ENCODE data around the gene S100A3.
A peak's percentile ranks its signal among the peaks of the same experiment; 100 is the strongest.
"Not testable (repeated sequence)": the region's sequence is repeated elsewhere in the genome, so short reads cannot be mapped to it uniquely, and the experiment has no call there.

S100A3 gene

DNA sequence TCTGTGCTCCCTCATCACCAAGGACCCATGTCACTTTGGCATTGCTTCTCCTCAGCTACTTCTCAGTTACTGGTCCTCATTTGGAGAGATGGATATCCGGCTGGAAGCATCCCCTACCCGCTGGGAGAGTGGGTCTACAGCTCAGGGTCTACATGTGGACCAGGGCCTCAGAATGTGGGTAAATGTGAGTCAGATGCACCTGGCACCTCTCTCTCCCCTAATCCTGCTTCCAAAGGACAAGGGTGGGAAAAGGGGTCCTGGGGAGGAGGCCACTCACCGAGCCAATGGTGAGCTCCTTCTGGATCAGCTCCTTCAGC lies 14.2 kb downstream of the S100A3 start:
- DNase-seq (ENCODE audit: low read depth): no peak

DNA sequence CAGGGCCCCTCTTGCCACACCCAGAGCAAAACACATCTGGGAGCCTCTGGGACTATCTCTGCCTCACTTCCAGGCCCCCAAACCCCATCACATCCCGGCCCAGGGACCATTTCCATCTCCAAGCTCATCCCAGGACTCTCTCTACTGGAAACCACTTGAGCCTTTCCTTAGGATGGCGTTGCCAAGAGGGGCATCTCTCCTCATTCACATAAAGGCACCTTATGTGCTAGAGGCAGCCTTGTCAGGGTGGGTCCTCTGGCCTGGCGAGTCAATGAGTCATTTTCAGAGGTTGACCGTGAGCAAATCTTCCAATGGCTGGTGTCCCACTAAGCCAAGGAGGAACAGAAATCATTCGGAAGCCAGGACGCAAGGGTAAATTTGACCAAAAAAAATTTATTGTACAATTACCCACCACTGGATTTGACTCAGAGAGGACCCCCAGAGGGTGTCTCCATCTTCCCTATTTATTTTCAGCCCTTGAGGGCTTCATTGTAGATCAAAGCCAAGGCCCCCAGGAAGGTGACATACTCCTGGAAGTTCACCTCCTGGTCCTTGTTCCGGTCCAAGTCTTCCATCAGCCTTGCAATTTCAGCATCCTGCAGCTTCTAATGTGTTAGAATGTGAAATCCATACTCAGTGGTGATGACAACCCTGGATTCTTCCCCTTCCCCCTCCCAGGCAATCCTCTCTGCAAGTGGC lies 14.7 kb downstream of the S100A3 start:
- no peak for DNase-seq (ENCODE audit: low read depth)

DNA sequence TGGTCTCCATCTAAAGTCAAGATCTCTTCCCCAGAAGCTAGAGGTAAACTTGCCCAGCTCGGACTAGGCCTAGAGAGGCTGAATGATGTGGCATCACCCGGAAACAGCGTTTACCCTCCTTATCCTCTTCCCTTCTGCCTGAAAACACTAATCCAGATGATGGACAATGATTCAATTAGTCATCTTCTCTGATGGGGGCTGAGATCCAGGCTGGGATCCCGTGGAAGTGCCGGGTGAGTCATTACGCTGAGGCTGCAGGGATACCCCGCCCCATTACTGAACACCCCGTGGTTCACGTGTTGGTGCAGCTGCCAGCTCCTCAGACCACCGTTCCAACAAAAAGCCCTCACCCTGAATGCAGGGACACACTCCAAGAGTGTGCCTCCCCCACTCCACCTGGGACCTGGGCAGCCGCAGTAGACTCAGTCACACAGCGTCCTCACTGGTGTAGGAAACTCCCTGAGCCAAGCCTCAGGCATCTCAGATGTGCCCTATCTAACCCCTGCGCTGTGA lies 15.3 kb downstream of the S100A3 start:
- DNase-seq (ENCODE audit: low read depth): peak; percentile 90

DNA sequence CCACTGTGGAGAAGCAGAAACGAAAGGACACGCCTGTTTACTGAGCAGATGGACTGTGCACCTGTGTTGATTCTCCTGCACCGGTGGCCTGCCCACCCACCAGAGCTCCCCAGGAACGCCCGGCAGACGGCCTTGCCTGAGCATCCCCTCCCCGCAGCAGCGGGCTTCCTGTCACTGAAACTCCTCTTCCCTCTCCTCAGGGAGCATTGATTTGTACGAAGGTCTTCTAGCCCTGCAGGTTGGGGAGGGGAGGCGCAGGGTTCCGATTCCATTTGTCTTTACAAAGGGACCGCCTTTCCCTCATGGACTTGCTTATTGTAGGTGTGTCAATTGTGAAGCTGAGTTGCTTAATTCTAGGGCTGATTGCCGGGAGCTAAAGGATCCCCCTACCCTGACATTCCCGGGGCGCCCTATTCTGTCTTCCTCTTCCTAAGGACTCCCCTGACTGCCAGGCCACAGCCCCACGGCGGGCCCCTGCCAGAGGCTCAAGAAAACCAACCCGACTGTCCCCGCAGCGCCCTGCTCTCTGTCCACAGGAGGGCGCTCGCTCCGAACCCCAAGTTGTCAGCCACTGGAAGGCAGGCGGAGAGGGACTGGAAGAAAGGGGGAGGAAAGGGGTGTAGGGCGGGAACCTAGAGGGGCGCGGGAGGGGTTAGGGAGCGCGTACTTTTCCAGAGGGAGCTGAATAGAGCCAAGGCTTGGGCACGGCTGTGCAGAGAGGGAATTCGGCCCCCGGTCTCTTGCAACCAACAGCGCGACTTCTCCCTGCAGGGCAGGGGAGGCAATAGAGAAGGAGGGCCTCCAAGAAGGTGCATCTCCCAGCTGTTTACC lies 16.1 kb downstream of the S100A3 start:
- DNase-seq (ENCODE audit: low read depth): no peak

DNA sequence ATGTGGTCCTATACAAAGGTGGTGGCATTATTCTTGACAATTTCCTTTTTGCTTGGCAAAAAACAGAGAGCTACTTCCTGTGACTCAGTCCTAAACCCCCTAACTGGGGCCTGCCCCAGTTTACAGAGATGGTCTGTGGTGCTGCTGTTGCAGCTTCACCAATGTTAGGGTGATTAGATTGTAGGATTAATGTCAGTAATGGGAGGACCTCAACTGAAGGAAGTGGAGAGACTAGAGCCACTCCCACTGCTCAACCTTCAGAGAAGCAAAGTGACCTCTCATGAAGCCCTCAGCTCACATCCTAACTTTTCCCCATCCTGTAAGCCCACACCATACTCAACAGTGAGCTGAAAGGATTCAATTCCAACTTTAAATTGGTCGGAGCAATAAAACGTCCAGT lies 16.9 kb downstream of the S100A3 start:
- DNase-seq (ENCODE audit: low read depth): no peak

DNA sequence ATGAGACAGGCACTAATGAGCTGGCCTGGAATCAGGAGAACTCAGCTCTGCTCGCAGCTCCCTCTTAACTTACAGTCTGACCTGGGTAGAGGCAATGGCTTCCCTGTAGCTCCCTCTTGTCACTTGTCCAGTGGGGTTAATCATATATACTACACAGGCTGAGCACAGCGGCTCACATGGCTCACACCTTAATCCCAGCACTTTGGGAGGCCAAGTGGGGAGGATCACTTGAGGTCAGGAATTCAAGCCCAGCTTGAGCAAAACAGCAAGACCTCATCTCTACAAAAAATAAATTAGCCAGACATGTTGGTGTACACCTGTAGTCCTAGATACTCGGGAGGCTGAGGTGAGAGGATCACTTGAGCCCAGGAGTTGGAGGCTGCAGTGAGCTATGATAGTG lies 17.4 kb downstream of the S100A3 start:
- DNase-seq (ENCODE audit: low read depth): no peak

DNA sequence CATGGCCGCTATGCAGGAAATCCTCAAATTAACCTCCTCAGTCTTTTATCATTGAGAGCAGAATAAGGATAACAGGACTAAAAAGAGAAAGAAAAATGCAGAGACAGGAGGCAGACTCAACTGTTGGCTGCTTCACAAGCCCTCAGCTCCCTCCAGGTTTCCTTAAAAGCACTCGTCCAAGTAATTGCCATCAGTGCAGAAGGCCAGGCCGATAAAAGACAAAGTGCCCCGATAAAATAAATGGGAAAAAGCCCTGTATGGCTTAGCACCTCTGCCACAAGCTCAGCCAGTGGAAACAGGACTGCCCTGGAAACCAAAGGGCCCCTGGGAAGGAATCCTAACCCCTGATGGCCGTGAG lies 21.4 kb downstream of the S100A3 start:
- no peak for DNase-seq (ENCODE audit: low read depth)

DNA sequence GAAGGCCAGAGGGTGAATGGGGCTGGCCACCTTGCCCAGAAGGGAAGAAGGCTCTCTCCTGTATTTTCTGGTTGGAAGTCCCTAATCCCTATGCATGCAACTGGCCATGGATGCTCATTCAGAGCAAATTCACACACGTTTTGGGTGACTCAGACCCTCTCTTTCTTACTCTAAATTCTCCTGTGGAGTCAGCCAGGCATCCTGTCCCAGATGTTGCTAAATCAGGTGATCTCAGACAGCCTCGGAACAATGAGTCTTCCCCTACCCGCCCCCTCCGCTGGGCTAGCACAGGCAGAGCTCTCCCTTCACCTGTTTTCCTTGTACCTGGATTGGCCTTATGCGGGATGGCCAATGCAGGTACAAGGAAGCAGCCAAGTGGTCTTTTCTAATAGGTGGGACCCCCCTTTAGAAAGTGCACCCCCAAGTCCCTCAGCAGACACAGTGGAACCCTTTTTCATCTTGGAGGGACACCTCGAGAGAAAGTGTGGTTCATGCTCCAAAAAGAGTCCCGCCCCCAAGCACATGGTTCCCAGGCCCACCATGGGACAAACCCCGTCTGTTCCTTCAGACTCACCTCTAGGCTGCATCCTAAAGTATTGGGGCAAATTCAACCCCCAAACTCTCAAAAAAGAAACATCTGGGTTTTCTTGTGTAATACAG lies 21.9 kb downstream of the S100A3 start:
- no peak for DNase-seq (ENCODE audit: low read depth)

DNA sequence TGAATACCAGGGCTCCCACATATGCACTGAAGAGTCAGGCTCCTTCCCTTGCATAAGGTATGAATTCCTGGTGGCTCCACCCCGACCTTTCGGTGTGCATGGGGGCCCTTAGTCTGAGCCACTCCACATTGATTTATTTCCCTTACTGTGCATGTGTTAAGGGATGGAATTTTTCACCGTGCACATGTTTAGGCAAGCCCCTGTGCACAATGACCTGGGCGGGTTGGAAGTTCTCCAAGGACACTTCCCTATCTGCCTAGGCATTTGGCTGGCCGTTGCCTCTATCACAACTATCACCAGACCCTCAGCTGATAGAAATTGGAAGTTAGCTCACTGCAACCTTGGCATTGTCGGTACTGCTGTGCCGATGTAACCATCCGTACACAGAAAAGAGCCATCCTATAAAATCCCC lies 22.9 kb downstream of the S100A3 start:
- DNase-seq (ENCODE audit: low read depth): no peak

DNA sequence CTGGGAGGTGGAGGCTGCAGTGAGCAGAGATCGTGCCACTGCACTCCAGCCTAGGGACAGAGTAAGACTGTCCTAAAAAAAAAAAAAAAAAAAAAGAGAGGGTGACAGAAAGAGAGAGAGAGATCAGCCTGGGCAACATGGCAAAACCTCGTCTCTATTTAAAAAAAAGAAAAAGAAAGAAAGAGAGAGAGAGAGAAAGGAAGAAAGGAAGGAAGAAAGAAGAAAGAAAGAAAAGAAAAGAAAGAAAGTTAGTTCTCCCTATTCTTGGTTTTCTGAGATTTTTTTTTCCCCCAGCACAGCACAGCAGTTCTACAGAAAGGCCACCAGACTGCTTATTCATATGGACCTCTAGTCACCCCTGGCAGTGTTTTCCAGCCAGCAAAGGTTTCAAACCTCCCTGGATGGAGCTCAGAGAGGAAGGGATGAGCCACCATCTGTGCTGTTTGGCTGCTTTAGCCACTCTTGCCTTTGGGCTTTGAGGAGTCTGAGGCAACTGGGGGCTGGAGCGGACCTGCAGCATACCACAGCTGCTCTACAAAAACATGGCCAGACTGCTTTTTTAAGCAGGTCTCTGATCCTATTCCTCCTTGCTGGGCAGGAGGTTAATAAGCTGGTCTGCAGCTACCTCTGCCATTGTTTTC lies 23.9 kb downstream of the S100A3 start:
- no peak for DNase-seq (ENCODE audit: low read depth)

DNA sequence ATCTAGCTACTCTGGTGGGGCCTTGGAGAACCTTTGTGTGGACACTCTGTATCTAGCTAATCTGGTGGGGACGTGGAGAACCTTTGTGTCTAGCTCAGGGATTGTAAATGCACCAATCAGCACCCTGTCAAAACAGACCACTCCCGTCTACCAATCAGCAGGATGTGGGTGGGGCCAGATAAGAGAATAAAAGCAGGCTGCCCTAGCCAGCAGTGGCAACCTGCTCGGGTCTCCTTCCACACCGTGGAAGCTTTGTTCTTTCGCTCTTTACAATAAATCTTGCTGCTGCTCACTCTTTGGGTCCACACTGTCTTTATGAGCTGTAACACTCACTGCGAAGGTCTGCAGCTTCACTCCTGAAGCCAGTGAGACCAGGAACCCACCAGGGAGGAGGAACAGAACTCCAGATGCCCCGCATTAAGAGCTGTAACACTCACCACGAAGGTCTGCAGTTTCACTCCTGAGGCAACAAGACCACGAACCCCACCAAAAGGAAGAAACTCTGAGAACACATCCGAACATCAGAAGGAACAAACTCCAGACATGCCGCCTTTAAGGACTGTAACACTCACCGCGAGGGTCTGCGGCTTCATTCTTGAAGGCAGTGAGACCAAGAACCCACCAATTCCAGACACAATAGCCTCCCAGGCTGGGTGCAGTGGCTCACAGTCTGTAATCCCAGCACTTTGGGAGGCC lies 26.6 kb downstream of the S100A3 start:
- DNase-seq (ENCODE audit: low read depth): not testable (repeated sequence)

DNA sequence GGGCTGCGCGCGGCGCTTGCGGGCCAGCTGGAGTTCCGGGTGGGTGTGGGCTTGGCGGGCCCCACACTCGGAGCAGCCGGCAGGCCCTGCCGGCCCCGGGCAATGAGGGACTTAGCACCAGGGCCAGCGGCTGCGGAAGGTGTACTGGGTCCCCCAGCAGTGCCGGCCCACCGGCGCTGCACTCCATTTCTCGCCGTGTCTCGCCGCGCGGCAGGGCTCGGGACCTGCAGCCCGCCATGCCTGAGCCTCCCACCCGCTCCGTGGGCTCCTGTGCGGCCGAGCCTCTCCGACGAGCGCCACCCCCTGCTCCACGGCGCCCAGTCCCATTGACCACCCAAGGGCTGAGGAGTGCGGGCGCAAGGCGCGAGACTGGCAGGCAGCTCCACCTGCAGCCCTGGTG lies 27.2 kb downstream of the S100A3 start:
- DNase-seq (ENCODE audit: low read depth): not testable (repeated sequence)

DNA sequence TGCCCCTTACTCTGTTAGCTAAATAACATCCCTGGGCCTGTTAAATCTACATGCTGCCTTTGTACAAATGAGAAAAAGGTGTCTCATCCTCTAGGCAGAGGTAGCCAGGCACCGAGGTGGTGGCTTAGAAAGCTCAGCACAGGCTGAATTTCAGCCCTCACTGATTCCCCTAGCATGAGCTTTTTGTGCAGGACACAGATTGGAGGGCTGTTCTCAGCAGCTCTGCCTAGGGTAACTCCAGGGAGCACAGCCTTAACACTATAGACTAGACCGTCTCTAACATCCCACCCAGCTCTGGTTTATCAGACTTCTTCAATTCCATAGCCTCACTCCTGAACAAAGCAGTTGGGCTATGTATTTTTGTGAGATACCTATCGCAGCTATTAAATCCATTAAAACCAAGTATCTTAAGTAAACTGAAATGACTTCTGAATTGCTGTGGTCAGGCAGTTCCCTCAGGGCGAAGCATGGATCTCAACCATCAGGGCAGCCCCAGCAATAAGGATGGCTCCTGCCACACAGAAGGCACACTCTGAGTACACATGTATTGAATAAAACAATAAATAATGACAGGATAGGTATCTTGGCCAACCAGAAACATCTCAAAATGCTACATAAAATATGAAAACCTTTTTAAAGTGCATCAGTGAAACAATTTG lies 28.1 kb downstream of the S100A3 start:
- no peak for DNase-seq (ENCODE audit: low read depth)

DNA sequence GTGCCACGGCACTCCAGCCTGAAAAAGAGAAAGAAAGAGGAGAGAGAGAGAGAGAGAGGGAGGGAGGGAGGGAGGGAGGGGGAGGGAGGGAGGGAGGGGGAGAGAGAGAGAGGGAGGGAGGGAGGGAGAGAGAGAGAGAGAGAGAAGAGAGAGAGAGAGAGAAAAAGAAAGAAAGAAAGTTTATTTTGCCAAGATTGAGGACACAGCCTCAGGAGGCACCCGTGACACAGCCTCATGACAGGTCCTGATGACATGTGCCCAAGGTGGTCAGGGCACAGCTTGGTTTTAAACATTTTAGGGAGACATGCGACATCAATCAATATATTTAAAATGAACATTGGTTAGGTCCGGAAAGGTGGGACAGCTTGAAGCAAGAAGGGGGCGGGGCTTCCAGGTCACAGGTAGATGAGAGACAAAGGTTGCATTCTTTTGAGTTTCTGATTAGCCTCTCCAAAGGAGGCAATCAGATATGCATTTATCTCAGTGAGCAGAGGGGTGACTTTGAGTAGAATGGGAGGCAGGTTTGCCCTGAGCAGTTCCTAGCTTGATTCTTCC lies 28.8 kb downstream of the S100A3 start:
- not testable (repeated sequence) for DNase-seq (ENCODE audit: low read depth)

DNA sequence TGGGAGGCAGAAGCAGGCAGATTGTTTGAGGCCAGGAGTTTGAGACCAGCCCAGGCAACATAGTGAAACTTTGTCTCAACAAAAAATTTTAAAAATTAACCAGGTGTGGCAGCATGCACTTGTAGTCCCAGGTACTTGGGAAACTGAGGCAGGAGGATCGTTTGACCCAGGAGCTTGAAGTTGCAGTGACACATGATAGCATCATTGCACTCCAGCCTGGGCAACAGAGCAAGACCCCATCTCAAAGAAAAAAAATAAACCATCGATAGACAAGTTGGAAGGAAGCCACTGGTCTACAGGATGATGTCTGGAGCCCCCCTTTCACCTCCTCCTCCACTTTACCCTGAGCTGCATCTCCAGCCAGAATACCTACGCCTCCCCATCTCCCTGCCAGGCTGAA lies 29.8 kb downstream of the S100A3 start:
- DNase-seq (ENCODE audit: low read depth): no peak

DNA sequence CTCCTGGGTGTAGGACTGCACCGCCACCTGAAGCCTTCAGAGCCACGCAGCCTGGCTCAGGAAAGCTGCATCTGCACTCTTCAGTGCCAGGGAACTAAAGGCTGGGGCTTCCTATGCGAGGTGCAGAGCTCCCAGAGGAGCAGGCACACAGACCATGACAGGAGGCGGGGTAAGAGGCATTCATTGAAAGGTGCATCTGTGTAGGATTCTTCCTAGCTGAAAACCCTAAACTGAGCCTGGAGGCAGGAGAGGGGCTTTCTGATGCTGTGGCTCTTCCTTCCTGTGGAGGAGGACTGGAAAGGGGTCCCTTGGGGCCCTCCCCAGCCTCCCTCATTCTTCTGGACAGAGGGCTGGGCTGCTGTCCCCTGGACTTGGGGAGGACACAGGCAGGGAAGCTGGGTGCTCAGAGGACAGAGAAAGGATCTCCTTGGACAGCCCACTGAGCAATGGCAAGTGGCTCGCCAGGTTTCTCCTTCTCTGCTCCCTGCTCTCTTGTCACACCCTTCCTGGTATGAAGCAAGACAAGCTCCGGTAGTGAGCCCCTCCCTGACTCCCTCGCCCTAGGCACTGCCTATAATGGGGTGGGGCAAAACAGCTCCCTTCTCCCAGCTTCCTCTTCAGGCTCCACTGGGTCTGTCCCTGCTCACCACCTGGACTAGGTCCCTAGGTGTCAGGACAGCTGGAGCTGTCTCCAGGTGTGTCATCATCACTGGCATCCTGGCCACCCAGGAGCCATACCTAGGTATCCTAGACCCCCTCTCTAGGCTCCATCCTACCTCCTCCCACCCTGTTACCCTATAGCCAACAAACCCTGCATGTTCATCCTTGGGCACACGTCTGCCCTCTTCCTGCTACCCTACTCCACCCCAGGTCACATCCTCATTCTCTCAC lies 33.3 kb downstream of the S100A3 start:
- no peak for DNase-seq (ENCODE audit: low read depth)

DNA sequence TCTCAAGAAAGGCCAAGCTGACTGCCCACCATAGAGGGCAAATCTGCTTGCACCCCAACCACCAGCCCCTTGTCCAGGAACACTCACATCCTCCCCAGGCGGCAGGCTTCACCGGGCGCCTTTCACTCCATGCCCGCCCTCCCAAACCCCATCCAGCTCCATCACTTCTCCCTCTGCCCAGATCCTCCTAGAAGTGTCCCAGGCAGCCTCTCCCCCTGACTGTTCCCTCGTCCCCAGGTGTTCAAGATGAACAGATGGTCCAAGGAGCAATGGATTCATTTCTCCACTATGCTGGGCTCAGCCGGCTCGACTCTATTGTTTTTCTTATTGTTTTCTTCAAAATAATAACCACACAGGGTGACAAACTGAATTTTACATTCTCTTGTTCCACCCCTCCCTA lies 35.4 kb downstream of the S100A3 start:
- DNase-seq (ENCODE audit: low read depth): no peak

DNA sequence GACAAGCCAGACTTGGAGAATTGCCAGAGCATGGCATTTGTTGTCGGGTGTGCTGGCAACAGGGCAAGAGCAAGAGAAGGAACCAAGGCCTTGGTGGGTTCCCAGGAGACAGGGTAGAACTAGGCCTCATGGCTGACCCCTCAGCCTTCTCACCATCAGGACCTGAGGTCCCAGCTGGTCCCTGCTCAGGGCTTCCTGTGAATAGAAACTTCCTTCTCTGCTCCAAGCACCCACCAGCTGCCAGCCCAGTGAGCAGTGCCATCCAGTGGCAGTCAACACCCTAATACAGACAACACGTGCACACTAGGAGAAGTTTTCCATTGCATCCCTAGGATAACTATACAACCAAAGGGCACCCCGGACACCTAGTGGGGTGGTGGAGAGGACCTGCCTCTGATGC lies 36.0 kb downstream of the S100A3 start:
- no peak for DNase-seq (ENCODE audit: low read depth)

DNA sequence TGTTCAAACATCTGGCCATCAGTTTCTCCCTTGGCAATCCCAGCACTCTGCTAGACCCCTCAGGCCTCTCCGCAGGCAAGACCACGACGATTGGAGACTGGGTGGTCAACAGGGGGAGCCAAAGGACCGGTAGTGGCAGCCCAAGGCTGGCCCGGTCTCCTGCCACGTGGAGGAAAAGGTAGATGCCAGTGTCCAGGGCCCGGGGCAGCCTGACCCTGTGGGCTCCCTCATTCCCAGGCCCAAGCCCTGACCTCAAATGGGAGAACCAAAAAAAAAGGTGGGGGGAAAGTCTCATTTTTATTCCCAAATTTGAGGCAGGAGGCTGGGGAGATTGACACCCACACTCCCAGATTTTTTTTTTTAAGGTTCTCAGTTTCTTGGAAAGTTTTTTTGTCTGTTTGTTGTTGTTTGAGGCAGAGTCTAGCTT lies 38.1 kb downstream of the S100A3 start:
- no peak for DNase-seq (ENCODE audit: low read depth)

DNA sequence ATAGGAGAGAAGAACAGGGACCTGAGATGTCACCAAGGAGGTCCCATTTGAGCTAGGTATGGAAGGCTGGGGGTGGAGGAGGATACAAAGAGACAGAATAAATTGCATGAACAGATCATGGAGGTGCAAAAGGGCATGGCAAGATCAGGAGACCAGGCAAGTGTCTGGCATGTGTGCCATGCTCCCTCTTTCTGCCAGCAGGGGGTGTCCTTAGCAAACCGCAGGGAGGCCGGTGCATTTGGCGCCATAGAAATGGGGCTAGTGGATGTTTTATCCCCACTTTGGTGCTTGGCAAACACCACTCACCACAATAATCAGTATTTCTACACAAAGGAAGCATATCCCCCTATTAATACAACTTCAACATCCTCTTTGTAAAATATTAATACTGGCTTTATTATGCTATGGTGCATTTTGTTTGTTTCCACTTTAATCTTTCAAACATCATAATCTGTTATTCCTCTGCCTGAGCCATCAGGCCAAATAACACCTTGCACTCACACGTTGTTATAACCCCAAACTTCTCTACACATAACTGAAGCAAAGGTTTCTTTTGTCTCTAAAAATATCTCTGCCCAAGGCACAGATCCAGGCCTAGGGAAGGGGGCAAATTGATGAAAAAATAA lies 39.2 kb downstream of the S100A3 start:
- DNase-seq (ENCODE audit: low read depth): no peak
